ENCODE data around the gene ADGRB3. TPM values are rescaled to one million over a fixed set of nuclear protein-coding genes. Genes with fewer than 3 reads are reported as not detected.

ADGRB3 gene
- total and polyA plus RNA-seq, 2 experiments from 2014 or later, result not detected

DNA sequence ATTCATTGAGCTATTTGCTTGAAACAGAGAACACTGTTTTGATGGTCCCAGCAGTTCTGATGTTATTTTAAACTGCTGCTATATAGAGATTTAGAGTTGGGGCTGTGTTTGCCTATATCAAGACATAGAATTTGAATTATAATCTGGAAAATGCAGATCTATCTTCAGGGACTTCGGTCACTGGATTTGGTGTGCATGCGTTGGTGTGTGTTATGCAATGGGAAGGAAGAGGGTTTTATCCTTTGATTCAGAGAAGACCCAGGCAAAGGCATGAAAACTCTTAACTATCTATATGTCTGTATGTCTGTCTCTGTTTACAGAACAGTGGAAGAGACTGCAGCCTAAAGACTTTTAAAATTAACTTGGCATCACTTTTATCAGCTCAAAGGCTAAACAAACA lies 2.0 kb downstream of the ADGRB3 start:
- no peaks in the 10 kb centered on the region for H4K20me1 ChIP-seq (ENCODE audit: insufficient read depth)
- H3K4me2 ChIP-seq (ENCODE audit: unreplicated experiment), result no peak overlapping the region
- H3K9ac ChIP-seq, result no peak overlapping the region
- in situ Hi-C loops (cut with MboI), result no loop called here
- no peaks in the 10 kb centered on the region for H3K9me2 ChIP-seq (ENCODE audit: insufficient read depth)
- H3K9me3 ChIP-seq (ENCODE audit: low read depth), result no peaks in the 10 kb centered on the region
- no peak overlapping the region for H3K27ac ChIP-seq
- no peaks in the 10 kb centered on the region for H3K4me1 ChIP-seq (ENCODE audit: insufficient read depth)
- no peaks in the 10 kb centered on the region for H3K36me3 ChIP-seq (ENCODE audit: low read depth)
- H3K4me3 ChIP-seq, result no peak overlapping the region
- WGBS, 2 experiments (ENCODE audit: low coverage in 1 of 2, low lambda C conversion rate in 2 of 2, missing lambda C conversion rate in 2 of 2), result 98 to 99% methylated on average over 2 of the region's 2 CpGs
- peaks cover 49% of the 10 kb centered on the region for H3K27me3 ChIP-seq (replicated peaks; ENCODE audit: insufficient read depth)
- no peaks in the 10 kb centered on the region for H3K79me2 ChIP-seq (ENCODE audit: insufficient read depth)
- H2AFZ ChIP-seq, result no peak overlapping the region
- no peak for TF ChIP-seq EZH2phosphoT487 (IDR thresholded peaks at IDR 0.05; ENCODE audit: insufficient read depth, low read depth)
- TF ChIP-seq EZH2 (IDR thresholded peaks at IDR 0.05; ENCODE audit: insufficient read depth, poor library complexity, severe bottlenecking), result no peak
- H3F3A ChIP-seq (ENCODE audit: insufficient read depth), result no peaks in the 10 kb centered on the region
- no peak for DNase-seq

DNA sequence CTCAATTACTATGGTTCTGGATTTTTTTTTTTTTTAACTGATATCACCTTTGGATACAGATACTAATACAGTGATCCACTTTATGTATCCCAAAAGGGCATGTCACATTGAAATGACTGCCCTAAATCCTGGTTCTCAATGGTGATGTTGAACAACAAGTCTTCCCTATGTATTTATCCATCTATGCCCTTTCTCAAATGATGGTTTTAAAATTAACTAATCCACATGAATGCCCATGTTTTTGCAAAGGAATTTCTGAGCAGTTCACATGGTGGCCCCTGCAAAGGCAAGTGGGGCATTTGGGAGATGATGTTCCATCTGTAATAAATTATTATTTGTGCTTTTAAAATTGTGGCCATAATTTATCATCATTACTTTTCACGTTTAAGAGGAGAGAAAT lies 2.7 kb downstream of the ADGRB3 start:
- in situ Hi-C loops (cut with MboI), result no loop called here
- Histone ChIP-seq H3F3A (ENCODE audit: insufficient read depth) (no peaks in the 10 kb centered on the region), H3K9me3 (ENCODE audit: low read depth) (no peaks in the 10 kb centered on the region), H3K27me3 (replicated peaks; ENCODE audit: insufficient read depth) (peaks cover 49% of the 10 kb centered on the region), H3K36me3 (ENCODE audit: low read depth) (no peaks in the 10 kb centered on the region), H3K9me2 (ENCODE audit: insufficient read depth) (no peaks in the 10 kb centered on the region), H4K20me1 (ENCODE audit: insufficient read depth) (no peaks in the 10 kb centered on the region), H3K4me3 (no peak overlapping the region), H3K9ac (no peak overlapping the region), H3K79me2 (ENCODE audit: insufficient read depth) (no peaks in the 10 kb centered on the region), H3K4me1 (ENCODE audit: insufficient read depth) (no peaks in the 10 kb centered on the region), H3K4me2 (ENCODE audit: unreplicated experiment) (no peak overlapping the region), H2AFZ (no peak overlapping the region), H3K27ac (no peak overlapping the region)
- no peak for TF ChIP-seq EZH2phosphoT487 (IDR thresholded peaks at IDR 0.05; ENCODE audit: insufficient read depth, low read depth)
- no peak for TF ChIP-seq EZH2 (IDR thresholded peaks at IDR 0.05; ENCODE audit: insufficient read depth, poor library complexity, severe bottlenecking)
- 0% methylated on average over 1 of the region's 1 CpG for WGBS, 2 experiments (ENCODE audit: low coverage in 1 of 2, low lambda C conversion rate in 2 of 2, missing lambda C conversion rate in 2 of 2)
- DNase-seq, result no peak

DNA sequence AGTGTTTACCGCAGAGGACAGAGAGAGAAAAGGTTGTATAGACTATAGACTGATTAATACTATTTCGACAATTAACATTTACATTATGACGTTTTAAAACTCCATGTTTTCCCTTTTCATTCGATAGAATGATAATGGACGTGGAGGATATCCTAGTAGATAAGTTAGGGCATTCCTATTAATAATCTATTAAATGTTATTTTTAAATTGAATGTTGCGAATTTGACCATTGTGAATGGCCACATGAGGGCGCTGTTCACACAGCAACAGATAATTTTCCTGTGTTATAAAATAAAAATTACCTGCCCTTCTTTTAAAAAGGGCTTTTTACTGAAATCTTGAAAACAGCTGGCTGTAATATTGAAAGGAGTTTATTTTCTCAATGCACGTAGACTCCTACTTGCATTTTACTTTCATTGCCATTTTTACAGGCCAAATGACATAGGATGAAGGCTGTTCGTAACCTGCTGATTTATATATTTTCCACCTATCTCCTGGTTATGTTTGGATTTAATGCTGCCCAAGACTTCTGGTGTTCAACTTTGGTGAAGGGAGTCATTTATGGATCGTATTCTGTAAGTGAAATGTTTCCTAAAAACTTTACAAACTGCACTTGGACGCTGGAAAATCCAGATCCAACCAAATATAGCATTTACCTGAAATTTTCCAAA lies 3.3 kb downstream of the ADGRB3 start:
- Histone ChIP-seq H2AFZ (no peak overlapping the region), H3K27ac (no peak overlapping the region), H3K79me2 (ENCODE audit: insufficient read depth) (no peaks in the 10 kb centered on the region), H3K9me2 (ENCODE audit: insufficient read depth) (no peaks in the 10 kb centered on the region), H3K36me3 (ENCODE audit: low read depth) (no peaks in the 10 kb centered on the region), H3K4me3 (no peak overlapping the region), H3K4me1 (ENCODE audit: insufficient read depth) (no peaks in the 10 kb centered on the region), H3K9me3 (ENCODE audit: low read depth) (no peaks in the 10 kb centered on the region), H3K4me2 (ENCODE audit: unreplicated experiment) (no peak overlapping the region), H4K20me1 (ENCODE audit: insufficient read depth) (no peaks in the 10 kb centered on the region), H3K27me3 (replicated peaks; ENCODE audit: insufficient read depth) (peaks cover 45% of the 10 kb centered on the region), H3K9ac (no peak overlapping the region), H3F3A (ENCODE audit: insufficient read depth) (no peaks in the 10 kb centered on the region)
- WGBS, 2 experiments (ENCODE audit: low coverage in 1 of 2, low lambda C conversion rate in 2 of 2, missing lambda C conversion rate in 2 of 2), result 25 to 28% methylated on average over 11 of the region's 11 CpGs
- peak; percentile 49 for DNase-seq
- in situ Hi-C loops (cut with MboI), result no loop called here
- TF ChIP-seq EZH2 (IDR thresholded peaks at IDR 0.05; ENCODE audit: insufficient read depth, poor library complexity, severe bottlenecking) (no peak), EZH2phosphoT487 (IDR thresholded peaks at IDR 0.05; ENCODE audit: insufficient read depth, low read depth) (no peak)

DNA sequence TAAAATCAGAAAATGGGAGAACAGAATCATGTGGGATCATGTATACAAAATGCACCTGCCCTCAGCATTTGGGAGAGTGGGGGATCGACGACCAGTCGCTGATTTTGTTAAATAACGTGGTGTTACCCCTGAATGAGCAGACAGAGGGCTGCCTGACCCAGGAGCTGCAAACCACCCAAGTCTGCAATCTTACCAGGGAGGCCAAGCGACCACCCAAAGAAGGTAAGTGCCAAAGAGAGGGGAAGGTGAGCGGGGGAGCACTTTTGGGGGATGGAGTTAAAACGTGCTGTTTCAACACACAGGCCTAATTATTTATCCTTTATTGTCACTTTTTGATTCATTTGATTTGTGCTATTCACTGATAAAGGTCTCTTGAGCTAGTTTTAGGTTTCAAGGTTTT lies 4.1 kb downstream of the ADGRB3 start:
- Histone ChIP-seq H3F3A (ENCODE audit: insufficient read depth) (no peaks in the 10 kb centered on the region), H2AFZ (no peak overlapping the region), H3K9ac (no peak overlapping the region), H4K20me1 (ENCODE audit: insufficient read depth) (no peaks in the 10 kb centered on the region), H3K9me2 (ENCODE audit: insufficient read depth) (no peaks in the 10 kb centered on the region), H3K79me2 (ENCODE audit: insufficient read depth) (no peaks in the 10 kb centered on the region), H3K4me2 (ENCODE audit: unreplicated experiment) (no peak overlapping the region), H3K4me3 (no peak overlapping the region), H3K27me3 (replicated peaks; ENCODE audit: insufficient read depth) (peaks cover 37% of the 10 kb centered on the region), H3K36me3 (ENCODE audit: low read depth) (no peaks in the 10 kb centered on the region), H3K27ac (no peak overlapping the region), H3K4me1 (ENCODE audit: insufficient read depth) (no peaks in the 10 kb centered on the region), H3K9me3 (ENCODE audit: low read depth) (no peaks in the 10 kb centered on the region)
- DNase-seq, result no peak
- TF ChIP-seq EZH2 (IDR thresholded peaks at IDR 0.05; ENCODE audit: insufficient read depth, poor library complexity, severe bottlenecking), result no peak
- TF ChIP-seq EZH2phosphoT487 (IDR thresholded peaks at IDR 0.05; ENCODE audit: insufficient read depth, low read depth), result no peak
- 69 to 70% methylated on average over 7 of the region's 7 CpGs for WGBS, 2 experiments (ENCODE audit: low coverage in 1 of 2, low lambda C conversion rate in 2 of 2, missing lambda C conversion rate in 2 of 2)
- in situ Hi-C loops (cut with MboI), result no loop called here
